ENCODE results near the gene SIKE1.

The SIKE1 gene

DNA sequence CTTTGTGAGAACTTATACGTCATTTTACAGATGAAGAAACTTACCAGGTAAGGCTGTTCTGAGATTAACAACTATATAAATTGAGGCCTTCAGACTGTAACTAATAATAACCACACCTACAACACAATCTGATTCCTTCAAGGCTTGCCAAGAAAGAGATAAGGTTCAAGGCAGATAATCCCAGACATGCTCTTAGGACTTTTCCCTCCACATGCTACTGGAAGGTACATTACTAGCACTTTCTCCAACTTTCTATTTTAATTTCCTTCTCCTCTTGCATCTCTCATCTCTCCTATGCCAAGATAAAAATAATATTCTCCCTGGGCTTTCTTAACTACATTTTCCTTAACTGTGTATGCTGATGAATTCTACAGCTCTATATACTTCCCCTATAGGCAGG lies 45.0 kb downstream of the SIKE1 start:
- DNase-seq (ENCODE audit: low spot score): no peak
- TF ChIP-seq, protein P1, sequence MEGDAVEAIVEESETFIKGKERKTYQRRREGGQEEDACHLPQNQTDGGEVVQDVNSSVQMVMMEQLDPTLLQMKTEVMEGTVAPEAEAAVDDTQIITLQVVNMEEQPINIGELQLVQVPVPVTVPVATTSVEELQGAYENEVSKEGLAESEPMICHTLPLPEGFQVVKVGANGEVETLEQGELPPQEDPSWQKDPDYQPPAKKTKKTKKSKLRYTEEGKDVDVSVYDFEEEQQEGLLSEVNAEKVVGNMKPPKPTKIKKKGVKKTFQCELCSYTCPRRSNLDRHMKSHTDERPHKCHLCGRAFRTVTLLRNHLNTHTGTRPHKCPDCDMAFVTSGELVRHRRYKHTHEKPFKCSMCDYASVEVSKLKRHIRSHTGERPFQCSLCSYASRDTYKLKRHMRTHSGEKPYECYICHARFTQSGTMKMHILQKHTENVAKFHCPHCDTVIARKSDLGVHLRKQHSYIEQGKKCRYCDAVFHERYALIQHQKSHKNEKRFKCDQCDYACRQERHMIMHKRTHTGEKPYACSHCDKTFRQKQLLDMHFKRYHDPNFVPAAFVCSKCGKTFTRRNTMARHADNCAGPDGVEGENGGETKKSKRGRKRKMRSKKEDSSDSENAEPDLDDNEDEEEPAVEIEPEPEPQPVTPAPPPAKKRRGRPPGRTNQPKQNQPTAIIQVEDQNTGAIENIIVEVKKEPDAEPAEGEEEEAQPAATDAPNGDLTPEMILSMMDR (IDR thresholded peaks at IDR 0.05; ENCODE audit: extremely low read depth, missing control alignments): no peak

DNA sequence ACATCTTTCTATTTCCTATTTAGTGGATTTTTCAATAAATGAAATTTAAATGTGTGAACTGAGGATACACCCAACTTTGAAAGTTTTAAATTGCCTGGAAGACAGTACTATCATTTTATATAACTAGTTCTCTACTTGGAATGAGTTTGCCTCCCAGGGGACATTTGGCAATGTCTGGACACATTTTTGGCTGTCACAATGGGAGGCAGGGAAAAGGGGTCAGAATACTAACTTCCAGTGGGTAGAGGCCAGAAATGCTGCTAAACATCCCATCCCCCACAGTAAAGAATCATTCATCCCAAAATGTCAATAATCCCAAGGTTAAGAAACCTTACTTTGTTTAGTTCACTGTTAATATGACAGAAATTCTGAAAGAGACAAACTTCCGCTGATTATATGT lies 50.7 kb downstream of the SIKE1 start:
- no peak for DNase-seq (ENCODE audit: low spot score)
- TF ChIP-seq, protein P1 (IDR thresholded peaks at IDR 0.05; ENCODE audit: extremely low read depth, missing control alignments): no peak

DNA sequence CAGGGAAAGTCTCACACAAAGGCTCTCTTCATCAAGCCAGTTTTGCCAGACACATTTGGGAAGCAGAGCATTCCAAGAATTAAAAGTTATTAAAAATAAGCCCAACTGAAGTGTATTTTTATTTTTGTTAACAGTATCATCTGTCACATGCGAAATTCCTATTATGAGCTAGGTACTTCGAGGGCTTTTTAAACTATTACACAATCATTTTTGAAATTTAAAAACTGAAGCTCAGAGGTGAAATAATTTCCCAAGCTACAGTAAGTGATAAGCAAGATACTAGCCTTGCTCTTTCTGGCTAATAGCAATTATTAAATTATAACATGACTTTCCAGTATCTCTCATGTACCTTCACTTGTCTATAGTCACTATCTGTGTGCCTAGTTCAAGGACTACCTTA lies 51.9 kb downstream of the SIKE1 start:
- TF ChIP-seq, protein P1 (IDR thresholded peaks at IDR 0.05; ENCODE audit: extremely low read depth, missing control alignments): no peak
- DNase-seq (ENCODE audit: low spot score): no peak

DNA sequence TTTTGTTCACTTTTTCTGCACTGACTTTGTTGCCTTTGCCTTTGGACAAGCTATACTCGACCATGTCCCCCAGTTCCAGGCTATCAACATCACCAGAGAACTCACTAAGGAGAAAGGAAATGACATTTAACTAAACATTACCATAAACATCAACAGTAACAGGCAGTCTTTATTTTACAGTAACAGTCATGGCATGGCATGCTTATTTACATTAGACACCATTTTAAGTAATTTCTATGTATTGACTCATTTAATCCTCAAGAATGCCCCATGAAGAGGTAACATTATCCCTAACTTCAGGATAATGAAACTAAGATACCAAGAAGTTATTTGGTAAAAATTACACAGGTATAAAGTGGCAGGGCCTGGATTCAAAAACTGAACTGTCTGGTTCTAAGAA lies 55.3 kb downstream of the SIKE1 start:
- TF ChIP-seq, protein P1 (IDR thresholded peaks at IDR 0.05; ENCODE audit: extremely low read depth, missing control alignments): no peak
- DNase-seq (ENCODE audit: low spot score): no peak

DNA sequence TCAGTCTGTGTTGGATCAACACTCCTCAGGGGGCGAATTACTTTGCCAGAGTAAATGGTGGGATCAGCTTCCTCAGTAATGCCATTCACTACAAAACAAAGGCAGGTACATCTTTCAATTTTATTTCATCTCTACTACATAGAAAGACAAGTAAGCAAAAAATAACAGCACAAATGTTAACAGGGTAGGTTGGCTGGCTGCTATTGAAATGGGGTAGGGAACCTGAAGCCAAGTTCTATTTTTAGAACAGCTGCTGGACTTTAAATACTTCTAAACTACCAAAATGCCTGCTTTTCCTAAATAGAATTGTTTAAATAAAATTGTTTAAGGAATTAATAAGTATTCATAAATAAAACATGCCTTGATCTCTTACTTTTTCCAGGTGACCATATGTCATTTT lies 56.6 kb downstream of the SIKE1 start:
- no peak for DNase-seq (ENCODE audit: low spot score)
- TF ChIP-seq, protein P1 (IDR thresholded peaks at IDR 0.05; ENCODE audit: extremely low read depth, missing control alignments): no peak

DNA sequence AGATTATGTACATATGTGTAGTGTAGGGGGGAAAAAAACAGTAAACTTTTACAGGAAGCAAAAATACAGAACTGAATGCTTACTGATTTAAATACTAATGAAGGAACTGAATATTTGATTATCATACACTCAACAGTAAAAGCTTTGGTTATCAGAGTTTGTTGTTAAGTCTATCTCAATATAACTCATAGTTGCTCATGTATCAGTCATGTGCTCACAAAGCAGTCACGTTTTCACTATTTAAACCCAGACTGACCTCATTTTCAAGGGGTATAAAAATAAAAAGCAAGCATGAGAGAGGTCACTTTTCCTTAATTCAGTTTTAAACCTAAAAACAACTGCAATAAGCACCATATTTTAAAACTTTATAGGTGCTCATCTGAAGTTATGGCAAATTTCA lies 57.0 kb downstream of the SIKE1 start:
- TF ChIP-seq, protein P1 (IDR thresholded peaks at IDR 0.05; ENCODE audit: extremely low read depth, missing control alignments): no peak
- no peak for DNase-seq (ENCODE audit: low spot score)

DNA sequence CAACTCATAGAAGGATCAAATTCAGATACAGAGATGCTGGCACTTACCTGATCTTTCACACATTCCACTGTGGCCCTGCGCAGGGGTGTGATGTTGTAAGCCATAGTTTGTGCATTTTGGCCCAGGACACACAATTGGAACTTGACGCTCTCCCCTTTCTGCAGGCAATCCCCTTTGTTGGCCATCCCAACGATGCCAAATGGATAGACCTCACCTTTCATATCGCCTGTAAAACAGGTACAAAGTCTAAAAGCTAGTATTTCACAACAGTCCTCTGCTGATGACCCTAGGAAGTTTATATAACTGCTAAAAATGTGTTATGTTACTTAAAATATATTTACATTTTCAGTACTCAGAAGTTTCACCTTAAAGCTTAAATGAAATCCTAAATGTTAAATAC lies 60.0 kb downstream of the SIKE1 start:
- TF ChIP-seq, protein P1 (IDR thresholded peaks at IDR 0.05; ENCODE audit: extremely low read depth, missing control alignments): no peak
- DNase-seq (ENCODE audit: low spot score): no peak
